UCSD-AML1 (cell line): Measurements from ENCODE around the gene ZKSCAN8.
"Not testable (repeated sequence)": the region's sequence is repeated elsewhere in the genome, so short reads cannot be mapped to it uniquely, and the experiment has no call there.

Source experiments
- DNase-seq: peaks from one replicate; lab custom pipeline; 2025; ENCODE audit not compliant: unreplicated experiment; lab: John Stamatoyannopoulos, UW

Gene ZKSCAN8

DNA sequence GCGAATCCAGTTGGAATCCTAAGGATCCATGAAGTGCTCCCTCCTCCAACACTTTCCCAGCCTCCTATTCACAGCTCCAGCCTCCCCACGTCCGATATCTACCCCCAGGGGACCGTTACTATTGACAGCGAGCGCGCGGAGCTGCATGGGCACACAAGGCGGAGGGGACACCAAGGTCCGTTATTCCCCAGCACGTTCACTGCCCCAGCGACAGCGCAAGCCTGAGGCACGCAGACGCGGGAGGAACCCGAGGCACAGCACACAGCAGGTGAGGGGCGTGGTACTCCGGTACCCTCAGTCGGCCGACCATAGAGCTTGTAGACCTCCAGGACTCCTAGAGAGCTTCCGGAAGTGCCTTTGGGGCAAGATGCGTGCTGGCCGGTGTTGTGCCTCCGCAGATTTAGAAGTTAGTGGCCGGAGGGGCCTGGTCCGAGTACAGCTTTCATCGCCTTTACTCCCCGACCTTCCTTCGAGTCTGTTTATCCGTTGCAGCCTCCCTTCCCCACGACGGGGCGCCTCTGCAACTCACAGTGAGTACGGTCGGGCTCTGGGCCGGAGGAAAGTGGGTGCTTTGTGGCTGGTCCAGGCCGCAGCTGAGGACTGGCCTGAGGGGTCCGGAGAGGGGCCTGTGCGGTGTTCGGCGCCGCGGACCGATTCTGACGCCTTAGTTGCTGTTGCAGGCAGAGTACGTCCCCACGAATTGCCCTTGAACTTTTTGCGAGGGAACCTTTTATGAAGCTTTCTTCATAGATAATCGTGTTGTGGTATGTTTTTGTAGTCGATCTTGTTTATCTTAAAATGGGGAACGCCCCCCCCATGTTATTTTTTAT, at the start of gene ZKSCAN8:
Gene ZKSCAN8, plus strand, starts transcription at position 384 of the 830 bp plus-strand sequence. CDS start 6,525 bp downstream, outside the sequence.
- peak; percentile 77 for DNase-seq

DNA sequence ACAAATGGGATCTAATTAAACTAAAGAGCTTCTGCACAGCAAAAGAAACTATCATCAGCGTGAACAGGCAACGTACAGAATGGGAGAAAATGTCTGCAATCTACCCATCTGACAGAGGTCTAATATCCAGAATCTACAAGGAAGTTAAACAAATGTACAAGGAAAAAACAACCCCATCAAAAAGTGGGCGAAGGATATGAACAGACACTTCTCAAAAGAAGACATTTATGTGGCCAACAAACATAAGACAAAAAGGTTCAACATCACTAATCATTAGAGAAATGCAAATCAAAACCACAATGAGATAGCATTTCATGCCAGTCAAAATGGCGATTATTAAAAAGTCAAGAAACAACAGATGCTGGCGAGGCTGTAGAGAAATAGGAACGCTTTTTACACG, 39.5 kb upstream of the ZKSCAN8 start:
- not testable (repeated sequence) for DNase-seq

DNA sequence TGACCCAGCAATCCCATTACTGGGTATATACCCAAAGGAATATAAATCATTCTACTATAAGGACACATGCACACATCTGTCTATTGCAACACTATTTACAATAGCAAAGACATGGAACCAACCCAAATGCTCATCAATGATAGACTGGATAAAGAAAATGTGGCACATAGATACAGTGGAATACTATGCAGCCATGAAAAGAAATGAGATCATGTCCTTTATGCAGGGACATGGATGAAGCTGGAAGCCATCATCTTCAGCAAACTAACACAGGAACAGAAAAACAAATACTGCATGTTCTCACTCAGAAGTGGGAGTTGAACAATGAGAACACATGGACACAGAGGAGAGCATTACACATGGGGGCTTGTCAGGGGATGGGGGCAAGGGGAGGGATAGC, 39.0 kb upstream of the ZKSCAN8 start:
- not testable (repeated sequence) for DNase-seq

DNA sequence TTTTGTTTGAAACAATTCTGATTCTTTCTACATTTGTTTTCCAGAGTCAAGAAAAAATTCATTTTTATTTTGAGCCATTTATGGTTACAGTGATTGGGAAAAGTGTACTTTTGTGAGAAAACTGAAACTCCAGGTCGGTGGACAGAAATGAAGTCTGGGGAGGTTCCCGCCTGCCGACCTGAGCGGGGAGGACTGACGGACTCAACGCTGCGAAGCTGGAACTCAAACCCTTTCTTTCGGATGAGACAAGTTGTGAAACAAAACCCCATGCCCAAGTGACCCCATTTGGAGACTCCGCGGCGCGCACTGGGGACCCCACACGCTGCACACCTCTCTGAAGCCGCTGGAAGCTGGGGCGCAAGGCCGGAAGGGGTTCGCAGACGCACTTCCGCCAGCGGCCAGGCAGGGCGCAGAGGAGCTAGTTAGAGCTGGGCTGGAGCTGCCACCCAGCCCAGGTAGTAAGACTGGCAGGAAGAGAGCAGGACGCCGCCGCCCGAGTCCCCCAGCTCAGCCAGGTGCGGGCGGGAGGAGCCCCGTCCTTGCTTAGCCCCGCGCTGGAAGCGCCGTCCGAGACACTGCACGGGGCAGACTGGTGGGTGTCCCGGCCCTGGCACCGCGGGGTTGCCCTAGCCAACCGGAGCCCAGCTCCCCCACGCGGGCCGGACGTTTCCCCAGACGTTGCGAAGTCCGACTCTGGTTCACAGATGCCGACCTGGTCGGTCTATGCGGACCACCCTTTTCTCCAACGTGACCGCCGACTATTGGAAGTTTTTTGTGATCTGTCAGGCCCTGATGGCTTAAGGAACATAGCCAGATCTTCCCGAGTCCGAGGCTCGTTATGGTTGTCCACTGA, 37.1 kb upstream of the ZKSCAN8 start:
- peak; percentile 83 for DNase-seq

DNA sequence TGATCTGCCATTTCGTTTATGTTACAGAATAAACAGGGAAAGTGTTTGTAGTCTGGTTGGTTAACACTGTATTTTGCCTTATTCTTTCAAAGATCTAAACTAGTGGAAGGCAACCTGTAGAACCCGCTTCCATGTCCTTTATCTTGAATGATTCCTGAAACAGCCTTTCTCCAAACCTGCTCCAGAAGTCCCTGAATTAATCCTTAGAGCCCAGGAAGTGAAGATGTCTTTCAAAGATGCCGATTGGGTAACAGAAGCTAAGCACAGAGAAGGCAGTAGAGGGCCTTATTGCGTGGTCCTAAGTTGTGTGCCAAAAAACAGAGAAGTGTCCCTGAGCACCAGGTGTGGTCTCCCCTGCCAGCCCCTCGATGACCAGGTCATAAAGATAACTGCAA, 36.4 kb upstream of the ZKSCAN8 start:
- DNase-seq = no peak

DNA sequence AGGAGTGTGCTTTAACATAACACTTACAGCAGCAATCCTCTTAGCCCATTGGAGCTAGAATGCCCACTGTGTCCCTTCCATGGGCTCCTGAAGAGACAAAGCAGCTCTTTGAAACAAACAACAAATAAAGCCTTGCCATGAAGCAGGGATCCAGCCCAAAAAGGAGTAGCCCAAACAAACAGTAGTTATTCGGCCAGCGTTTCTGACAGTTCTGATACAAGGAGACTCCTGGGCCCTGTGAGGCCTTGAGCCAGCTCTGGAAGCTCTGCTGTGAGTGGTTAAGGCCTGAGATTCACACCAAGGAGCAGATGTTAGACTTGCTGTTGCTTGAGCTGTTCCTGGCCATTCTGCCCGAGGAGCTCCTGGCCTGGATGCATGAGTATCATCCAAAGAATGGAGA, 34.2 kb upstream of the ZKSCAN8 start:
- no peak for DNase-seq

DNA sequence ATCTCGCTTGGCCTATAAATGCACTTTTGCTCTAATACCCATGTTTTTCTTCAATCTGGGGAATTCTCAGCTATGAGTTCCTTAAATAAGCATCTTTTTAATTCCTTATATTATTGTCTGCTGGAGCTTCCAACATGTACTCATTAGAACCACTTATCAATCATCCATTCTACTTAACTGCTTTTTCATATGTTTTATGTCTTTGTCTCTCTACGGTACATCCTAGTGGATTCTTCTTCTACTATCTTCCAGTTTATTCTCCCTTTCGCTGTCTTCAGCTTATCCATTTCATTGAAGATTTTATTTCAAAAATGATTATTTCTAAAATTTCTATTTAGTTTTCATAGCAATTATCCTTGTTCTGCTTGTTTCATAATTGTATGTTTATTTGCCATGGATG, 29.7 kb upstream of the ZKSCAN8 start:
- DNase-seq = no peak

DNA sequence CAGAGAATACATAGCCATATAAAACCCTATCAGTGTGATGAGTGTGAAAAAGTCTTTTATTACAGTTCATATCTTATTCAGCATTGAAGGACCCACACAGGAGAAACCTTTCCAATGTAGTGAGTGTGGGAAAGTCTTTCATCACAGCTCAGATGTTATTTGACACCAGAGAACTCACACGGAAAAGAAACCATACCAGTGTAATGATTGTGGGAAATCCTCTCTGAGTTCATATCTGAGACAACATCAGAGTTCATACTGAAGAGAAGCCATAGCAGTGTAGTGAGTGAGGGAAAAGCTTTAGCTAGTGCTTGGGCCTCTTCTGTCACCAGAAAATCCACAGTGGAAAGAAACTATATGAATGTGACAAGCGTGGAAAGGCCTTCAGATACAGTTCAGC, 25.9 kb upstream of the ZKSCAN8 start:
- no peak for DNase-seq

DNA sequence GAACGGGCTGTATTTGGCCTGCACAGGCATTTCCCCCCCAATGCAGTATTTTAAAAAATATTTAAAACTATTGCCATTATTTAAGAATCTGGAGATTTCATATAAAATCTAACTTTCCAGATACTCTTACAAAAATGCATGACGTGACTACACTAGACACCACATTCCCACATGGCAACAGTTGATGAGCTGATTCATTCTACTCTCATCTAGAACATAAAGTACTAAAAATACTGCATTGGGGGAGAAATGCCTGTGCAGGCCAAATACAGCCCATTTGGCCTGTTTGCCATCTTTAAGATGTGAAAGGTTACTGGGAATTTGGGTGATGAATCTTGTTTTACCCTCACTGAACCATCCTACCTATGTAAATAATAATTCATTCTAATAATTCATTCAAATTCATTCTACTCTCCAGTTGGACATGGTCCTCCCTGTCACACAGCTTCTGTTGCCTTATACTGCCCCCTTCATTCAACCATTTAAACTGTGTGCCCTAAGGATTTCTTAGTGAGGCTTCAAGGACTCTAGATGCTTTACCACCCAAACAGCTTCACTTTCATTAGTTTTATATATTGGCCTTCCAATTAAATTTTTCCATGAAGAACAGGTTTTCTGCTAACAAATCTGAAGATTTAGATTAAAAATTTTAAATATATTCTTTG, 24.2 kb upstream of the ZKSCAN8 start:
- no peak for DNase-seq

DNA sequence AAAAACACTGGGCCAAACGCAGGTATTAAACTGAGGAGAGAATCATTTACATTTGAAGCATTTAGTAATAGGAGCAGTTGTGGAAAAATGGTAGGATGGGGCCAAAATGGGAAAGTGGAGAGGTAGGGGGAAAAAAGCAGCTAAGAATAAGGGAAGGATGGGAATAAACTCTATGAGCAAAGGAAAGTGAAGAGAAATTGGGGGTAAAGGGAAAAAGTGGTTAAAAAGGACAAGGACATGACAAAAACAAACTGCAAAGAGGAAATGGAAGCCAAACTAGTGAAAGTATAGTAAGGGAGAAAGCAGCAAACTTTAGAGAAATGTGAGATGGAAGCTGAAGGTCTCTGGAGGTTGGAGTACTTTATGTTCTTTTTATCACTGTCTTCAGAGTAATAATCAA, 23.5 kb upstream of the ZKSCAN8 start:
- no peak for DNase-seq

DNA sequence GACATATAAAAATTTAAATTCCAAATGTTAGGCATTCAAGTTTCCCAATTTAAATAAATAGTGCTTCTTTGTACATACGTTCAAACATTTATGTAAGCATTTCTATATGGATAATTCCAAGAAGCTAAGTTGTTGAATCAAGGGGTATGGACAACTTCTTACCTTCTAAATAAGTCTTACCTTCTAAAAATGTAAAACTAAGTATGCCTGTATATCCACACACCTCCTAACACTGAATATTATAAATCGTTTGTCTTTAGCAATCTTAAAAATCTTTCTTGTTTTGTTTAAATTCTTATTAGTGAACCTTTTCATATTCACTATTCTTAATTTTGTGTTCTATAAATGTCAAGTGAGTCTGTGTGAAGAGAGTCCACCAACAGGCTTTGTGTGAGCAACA, 19.8 kb upstream of the ZKSCAN8 start:
- no peak for DNase-seq

DNA sequence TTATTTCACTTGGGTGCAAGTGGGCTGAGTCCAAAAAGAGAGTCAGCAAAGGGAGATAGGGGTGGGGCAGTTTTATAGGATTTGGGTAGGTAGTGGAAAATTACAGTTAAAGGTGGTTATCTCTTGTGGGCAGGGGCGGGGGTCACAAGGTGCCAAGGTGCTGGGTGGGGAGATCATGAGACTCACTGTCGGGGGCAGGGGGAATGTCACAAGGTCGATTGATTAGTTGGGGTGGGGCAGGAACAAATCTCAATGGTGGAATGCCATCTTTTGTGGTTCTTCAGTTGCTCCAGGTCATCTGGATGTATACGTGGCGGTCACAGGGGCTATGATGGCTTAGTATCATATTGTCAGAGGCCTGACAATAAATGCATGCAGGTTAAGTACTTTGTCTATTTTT, 19.4 kb upstream of the ZKSCAN8 start:
- not testable (repeated sequence) for DNase-seq

DNA sequence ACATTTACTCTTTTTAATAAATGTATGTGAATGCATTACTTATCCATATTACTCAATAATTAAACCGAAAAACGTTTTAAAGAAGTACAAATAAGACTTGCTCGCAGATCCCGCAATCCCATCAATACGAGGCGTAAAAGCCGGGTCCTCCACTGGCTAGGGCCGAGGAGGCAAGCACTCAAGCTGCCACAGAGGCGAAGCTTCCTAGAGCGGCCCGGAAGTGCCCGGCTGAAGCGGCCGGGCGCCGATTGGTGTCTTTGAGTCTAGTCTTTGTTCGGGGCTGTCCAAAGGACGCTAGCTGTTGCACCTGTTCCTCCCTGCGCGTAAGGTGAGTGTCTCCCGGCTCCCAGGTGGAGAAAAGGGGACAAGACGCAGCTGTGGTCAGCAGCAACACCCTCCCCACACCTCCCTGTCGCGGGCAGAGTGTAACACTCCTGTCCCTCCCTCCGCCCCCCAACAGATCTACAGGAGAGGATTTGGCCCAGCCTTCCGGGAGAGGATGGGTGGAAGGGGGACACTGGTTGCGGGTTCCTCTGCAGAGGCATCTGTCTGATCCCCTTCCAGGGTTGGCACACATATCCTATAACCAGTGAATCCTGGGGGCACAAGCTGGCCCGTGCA, 17.2 kb upstream of the ZKSCAN8 start, which contains the start of gene ZSCAN16:
Gene ZSCAN16, plus strand, starts transcription at position 260 of the 621 bp plus-strand sequence. CDS start 835 bp downstream, outside the sequence.
- peak; percentile 80 for DNase-seq

DNA sequence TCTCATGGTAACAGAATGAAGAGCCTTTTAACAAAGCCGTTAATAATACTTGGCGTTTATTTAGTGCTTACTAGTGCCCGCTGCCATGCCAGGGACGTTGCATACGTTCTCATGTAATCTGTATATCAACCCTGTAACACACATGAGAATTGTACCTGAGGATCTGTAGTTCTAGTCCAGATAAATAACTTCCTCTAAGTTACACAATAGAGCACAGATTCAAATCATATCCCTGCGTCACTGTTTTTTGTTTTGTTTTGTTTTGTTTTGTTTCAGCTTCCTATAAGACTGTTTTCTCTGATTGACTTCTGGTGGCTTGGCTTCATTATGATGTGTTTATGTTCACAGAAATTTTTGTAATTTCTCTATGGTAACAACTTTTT, 16.7 kb upstream of the ZKSCAN8 start:
- DNase-seq = no peak

DNA sequence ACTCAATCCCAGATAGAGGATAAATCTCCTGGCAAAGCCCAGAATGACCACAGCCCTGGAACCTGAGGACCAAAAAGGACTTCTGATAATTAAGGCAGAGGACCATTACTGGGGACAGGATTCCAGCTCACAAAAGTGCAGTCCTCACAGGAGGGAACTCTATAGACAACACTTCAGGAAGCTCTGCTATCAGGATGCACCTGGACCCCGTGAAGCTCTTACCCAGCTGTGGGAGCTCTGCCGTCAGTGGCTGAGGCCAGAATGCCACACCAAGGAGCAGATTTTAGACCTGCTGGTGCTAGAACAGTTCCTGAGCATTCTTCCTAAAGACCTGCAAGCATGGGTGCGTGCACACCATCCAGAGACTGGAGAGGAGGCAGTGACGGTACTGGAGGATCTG, 16.3 kb upstream of the ZKSCAN8 start:
- no peak for DNase-seq

DNA sequence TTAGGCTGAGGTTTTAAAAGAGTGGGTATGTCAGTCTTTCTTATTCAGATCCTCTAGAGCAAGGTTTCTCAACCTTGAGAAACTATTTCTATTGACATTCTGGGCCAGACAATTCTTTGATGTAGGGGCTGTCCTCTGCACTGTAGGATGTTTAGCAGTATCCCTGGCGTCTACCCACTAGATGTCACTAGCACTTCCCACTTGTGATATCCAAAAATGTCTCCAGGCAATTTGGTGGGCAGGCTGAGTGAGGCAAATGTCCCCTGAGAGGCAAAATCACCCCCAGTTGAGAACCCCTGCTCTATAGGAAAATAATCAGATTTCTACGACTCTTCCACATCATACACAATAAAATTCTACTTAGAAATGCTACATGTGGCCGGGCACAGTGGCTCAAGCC, 7.7 kb upstream of the ZKSCAN8 start:
- no peak for DNase-seq

DNA sequence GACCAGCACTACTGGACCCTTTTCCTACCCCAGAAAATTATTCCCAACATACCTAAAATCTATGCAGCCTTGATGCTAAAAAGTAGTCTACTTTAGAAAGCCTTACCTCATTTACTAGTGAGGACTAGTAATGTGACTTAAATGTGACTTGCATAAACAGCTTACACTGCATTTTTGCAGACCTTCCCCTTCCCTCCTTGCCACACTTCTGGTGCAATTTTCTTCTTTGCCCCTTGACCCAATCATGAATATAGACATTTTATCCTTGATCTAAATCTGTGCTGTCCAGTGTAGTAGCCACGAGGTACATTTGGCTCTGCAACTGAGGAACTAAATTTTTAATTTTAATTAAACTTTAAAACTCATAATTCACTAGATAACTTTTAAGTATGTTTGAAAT, 7.0 kb upstream of the ZKSCAN8 start:
- DNase-seq = no peak

DNA sequence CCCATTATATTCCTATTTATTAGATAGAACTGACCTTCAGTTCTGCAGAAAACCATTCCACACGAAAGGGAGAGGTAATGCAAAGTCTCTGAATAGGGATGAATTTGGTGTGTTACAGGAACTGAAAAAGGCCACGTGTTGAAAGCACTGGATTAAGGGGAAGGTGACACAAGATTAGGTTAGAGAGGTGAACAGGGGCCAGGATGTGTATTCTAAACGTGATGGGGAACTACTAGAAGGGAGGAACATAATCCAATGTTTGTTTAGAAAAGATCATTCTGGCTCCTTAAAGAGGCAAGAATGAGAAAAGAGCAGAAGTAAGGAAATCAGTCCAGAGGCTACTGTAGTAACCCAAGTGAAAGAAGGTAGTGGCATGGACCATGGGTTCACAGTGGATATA, 6.3 kb upstream of the ZKSCAN8 start:
- DNase-seq = no peak

DNA sequence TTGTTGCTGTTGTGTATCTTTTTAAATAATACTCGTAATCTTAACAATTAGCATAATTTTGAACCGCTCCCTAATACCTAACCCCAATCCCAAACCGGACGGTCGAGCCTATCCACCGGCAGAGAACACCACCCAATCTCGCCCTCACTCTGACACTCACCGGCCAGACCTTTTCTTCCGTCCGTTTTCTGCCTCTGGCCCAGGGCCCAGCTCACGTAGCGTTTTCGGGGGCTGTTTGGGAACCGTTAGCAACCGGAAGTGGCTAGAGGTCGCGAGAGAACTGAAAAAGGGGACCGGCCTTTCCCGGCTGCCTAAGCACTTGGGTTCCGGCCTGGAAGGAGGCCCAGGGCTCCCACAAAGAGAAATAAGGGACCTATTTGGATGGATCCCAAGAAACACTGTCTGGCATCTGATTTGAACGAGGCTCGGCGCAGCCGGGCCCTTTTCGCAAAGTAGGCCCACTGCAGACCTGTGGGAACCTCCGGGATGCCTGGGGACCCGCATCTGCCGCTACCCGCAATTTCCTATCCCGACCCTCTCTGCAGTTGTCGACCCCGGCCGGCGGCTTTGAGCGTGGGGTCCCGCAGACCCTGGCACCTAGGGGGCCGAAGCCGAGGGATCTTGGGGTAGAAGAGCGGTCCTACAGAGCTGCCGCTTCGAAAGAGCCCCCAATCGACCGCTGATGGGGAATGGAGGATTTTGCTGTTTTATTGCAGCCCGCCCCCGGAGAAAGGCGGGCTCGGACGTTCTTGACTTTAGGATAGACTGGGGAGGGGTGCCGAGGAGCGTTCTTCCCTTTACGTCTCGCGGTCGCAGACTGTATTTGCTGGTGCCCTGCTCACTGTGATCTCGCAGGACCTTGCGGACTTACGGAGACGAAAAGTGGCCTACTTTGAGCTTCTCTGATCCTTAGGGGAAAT, 4.8 kb upstream of the ZKSCAN8 start:
- DNase-seq = peak; percentile 86

DNA sequence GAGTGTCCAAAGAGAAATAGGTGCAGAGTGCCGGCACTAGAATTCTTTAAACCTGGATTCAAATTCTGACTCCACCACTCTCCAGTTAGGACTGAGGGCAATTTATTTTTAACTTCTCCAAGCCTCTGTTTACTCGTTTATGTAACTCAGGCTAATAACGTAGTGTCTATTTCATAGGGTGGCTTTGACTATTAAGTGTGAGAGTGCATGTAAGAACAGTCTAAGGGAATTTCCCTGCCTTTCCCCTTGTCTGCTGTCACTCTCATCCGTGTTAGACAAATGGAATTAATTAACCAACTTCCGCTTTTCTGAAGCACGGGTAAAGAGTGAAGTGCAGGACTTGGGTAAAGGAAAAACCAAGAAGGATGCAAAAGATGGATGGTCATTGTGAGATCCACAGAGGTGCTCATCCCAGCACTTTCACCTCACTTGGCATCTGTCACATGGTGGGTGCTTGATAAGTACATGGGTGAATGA, 4.1 kb upstream of the ZKSCAN8 start:
- DNase-seq = no peak
